Tibial nerve (tissue), 3 donors: ENCODE results near the gene RFC2.

ENCODE experiments used
- CTCF ChIP-seq, 5 experiments: fragments of 200-600 bp in 3 of 5; fragments of 450-650 bp in 2 of 5; sonication (generic) in 3 of 5; IDR thresholded peaks; one replicate each; pipeline ENCODE4 v1.5.1; 2016 to 2019; ENCODE audit warnings: antibody characterized with exemption in 5 of 5, mild to moderate bottlenecking in 3 of 5, moderate library complexity in 2 of 5
- POLR2A ChIP-seq, 2 donors: fragments of 450-650 bp; IDR thresholded peaks; one replicate each; pipeline ENCODE4 v1.6.1; 2017; ENCODE audit warnings: antibody characterized with exemption in 2 of 2, mild to moderate bottlenecking in 2 of 2, moderate library complexity in 2 of 2

GRCh38 chr7:74288034-74288881 lies 34.1 kb upstream of the RFC2 start:
- TF ChIP-seq POLR2A (IDR thresholded peaks at IDR 0.05) (no peak), CTCF (IDR thresholded peaks at IDR 0.05) (no peak)
